GM18873 (cell line): Measurements from ENCODE around the gene CORO7.
"Not testable (repeated sequence)": the region's sequence is repeated elsewhere in the genome, so short reads cannot be mapped to it uniquely, and the experiment has no call there.

ENCODE experiments used
- ATAC-seq: cut with Tn5 transposase; IDR thresholded peaks from one replicate; pipeline ENCODE4 v1.9.1; 2021; ENCODE audit warnings: mild to moderate bottlenecking, moderate library complexity, moderate number of reproducible peaks; ENCODE audit not compliant: unreplicated experiment, low FRiP score

CORO7 gene

GRCh38 chr16:4341250-4341649, 75.1 kb downstream of the CORO7 start:
- ATAC-seq: no peak

GRCh38 chr16:4340443-4340842, 76.0 kb downstream of the CORO7 start:
- ATAC-seq: no peak

- no peak for ATAC-seq
Measured at GRCh38 chr16:4339909-4340308, 76.5 kb downstream of the CORO7 start.

GRCh38 chr16:4339455-4339854, 76.9 kb downstream of the CORO7 start:
- ATAC-seq: no peak

- no peak for ATAC-seq
Measured at GRCh38 chr16:4338712-4339299, 77.6 kb downstream of the CORO7 start.

GRCh38 chr16:4338125-4338582, 78.2 kb downstream of the CORO7 start:
- ATAC-seq: no peak

GRCh38 chr16:4337540-4338088, 78.8 kb downstream of the CORO7 start:
- ATAC-seq: no peak

- ATAC-seq: no peak
Measured at GRCh38 chr16:4336701-4337539, 79.5 kb downstream of the CORO7 start.

- no peak for ATAC-seq
Measured at GRCh38 chr16:4334724-4335495, 81.5 kb downstream of the CORO7 start.

- not testable (repeated sequence) for ATAC-seq
Measured at GRCh38 chr16:4333714-4334113, 82.7 kb downstream of the CORO7 start.

GRCh38 chr16:4333308-4333638, 83.1 kb downstream of the CORO7 start:
- ATAC-seq: no peak

GRCh38 chr16:4332623-4333307, 83.6 kb downstream of the CORO7 start:
- ATAC-seq: no peak

GRCh38 chr16:4332083-4332482, 84.3 kb downstream of the CORO7 start:
- ATAC-seq: no peak

- no peak for ATAC-seq
Measured at GRCh38 chr16:4330277-4330874, 86.0 kb downstream of the CORO7 start.

GRCh38 chr16:4328782-4329775, 87.3 kb downstream of the CORO7 start:
- ATAC-seq: no peak

- no peak for ATAC-seq
Measured at GRCh38 chr16:4328046-4328781, 88.2 kb downstream of the CORO7 start.

GRCh38 chr16:4327386-4328045, 88.9 kb downstream of the CORO7 start:
- no peak for ATAC-seq
